K562 treated with DMSO at 1 percent for 4 hours (cell line): ENCODE measurements around the gene ACTN2. TPM values are rescaled to one million over a fixed set of nuclear protein-coding genes. Genes with fewer than 3 reads are reported as not detected.

Experiments
- total RNA-seq: library from RNA; unstranded; fragments of 300-600 nt; gene quantifications from 2 replicates; pipeline ENCODE4 v1.2.3, GENCODE V29; 2022; ENCODE audit not compliant: insufficient read depth

Gene ACTN2
- 0.32 and 1.1 TPM in 2 replicates for total RNA-seq

DNA sequence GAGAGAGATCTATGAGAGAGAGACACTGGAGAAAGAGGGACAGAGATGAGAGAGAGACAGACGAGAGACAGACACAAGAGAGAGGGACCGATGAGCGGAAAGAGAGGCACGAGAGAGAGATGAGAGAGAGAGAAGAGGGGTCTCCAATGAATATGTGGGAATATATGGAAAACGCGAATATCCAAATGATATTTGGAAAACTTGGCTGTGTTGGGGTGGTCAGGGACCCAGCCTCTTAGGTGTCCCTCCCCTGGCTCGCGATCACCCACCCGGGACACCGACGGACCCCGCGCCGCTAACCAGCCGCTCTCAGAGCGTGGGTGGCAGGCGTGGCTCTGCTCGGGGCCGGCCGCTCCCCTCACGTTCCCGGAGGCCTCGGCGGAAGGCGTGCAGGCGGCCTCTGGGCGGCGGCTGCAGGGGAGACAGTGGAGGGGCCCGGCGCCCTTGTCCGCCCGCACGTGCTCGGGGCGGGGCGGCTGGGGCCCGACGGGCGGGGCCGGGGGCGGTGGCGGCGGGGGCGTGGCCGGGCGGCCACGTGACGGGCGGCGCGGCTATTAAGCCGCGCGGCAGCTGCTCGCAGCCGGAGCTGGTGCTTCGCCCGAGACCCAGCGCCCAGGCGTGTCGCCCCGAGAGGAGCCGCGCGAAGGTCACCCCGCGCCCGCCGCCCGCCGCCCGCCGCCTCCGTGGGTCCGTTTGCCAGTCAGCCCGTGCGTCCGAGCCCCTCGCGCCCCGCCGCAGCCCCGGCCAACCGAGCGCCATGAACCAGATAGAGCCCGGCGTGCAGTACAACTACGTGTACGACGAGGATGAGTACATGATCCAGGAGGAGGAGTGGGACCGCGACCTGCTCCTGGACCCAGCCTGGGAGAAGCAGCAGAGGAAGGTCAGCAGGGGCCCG lies at the start of gene ACTN2:
TSS of gene ACTN2 (plus strand) at position 583 of the 898 bp plus-strand sequence. CDS start at position 758, 175 bp downstream.

DNA sequence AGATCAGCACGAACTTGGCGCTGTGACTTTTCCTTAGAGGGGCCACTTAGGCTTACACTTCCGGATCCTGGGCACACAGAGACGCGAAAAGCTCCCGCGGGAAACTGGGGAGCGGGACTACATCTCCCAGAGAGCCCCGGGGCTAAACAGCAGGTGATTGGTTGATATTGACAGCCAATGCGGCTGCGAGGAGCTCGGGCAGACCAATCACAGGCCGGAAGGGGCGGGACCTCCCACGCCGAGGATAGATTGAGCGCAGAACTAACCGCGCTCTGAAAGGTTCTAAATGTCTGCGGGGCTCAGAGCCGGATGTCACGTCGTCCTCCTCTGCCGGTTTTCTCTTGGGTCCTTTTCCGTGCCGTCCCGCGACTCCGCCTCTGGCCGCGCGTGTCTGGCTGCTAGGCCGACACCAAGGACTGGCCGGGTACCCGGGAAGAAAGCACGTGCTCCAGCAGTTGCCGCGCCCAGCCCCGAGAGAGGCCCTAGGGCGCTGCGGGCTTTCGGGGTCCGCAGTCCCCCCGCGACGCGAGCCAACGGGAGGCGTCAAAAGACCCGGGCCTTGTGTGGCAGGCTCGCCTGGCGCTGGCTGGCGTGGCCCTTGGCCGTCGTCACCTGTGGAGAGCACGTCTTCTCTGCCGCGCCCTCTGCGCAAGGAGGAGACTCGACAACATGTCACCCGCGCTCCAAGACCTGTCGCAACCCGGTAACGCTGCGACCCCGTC lies 108.9 kb downstream of the ACTN2 start, which contains the start of gene MTR:
TSS of gene MTR (plus strand) at position 258 of the 722 bp plus-strand sequence. CDS start at position 670, 412 bp downstream.

Other genes starting within 250 kb of the ACTN2 start
- 44.5 and 71.3 TPM in 2 replicates for gene LGALS8, start 162.5 kb upstream of the ACTN2 start, total RNA-seq
- 10.8 and 12.1 TPM in 2 replicates for gene HEATR1, start 82.0 kb upstream of the ACTN2 start, total RNA-seq
- gene MTR, start 108.8 kb downstream of the ACTN2 start, total RNA-seq: 4.5 and 5.3 TPM in 2 replicates